ENCODE data around the gene CCDC89. TPM values are rescaled to one million over a fixed set of nuclear protein-coding genes. Genes with fewer than 3 reads are reported as not detected.

Gene CCDC89
- total and polyA plus RNA-seq, 9 donors = 2.8 to 5.9 (median 5.1) TPM

DNA sequence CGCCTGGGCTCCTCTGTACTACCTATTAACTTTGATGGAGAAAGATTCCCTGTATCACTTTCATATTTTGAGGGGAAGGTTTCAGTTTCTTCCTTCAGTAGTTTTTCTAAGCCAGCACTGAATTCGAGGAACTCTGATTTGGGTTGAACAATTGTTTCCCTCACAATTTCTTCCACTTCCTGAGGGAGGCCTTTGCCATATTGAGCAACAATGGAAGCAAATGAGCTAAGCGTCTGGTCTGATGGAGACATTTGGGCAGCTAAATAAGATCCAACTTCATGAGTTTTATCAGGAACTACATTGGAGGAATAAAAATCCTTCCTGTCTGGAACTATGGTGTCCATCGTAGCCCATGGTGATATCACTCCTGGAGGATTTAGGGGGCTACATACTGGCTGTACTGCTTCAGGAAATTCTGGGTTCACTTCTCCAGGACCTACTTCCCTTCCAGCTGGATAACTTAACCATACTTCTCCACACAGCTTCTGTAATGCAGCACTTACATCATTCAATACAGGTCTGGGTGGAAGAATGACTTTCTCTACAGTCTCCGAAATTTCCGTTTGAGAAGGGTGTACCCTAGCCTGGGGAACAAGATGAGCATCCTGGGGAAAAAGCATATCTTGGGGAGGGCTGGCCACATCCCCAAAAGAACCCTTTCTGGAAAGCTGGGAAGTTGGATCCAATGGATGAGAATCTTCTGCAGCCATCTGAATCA, 38.9 kb upstream of the CCDC89 start:
- no peaks in the 10 kb centered on the region for H3K4me1 ChIP-seq (ENCODE audit: insufficient read depth)
- DNase-seq = no peak
- H3K27ac ChIP-seq = no peak overlapping the region
- H3K9me3 ChIP-seq = no peaks in the 10 kb centered on the region
- 77 to 84% (median 78%) methylated on average over 6 of the region's 6 CpGs for WGBS, 3 donors
- intact Hi-C loops (cut with DNase I) = no loop called here
- H3K27me3 ChIP-seq = no peaks in the 10 kb centered on the region
- no peaks in the 10 kb centered on the region for H3K36me3 ChIP-seq
- no peak for TF ChIP-seq EP300 (IDR thresholded peaks at IDR 0.05)
- no peak for TF ChIP-seq POLR2A (IDR thresholded peaks at IDR 0.05)
- TF ChIP-seq, protein P1, sequence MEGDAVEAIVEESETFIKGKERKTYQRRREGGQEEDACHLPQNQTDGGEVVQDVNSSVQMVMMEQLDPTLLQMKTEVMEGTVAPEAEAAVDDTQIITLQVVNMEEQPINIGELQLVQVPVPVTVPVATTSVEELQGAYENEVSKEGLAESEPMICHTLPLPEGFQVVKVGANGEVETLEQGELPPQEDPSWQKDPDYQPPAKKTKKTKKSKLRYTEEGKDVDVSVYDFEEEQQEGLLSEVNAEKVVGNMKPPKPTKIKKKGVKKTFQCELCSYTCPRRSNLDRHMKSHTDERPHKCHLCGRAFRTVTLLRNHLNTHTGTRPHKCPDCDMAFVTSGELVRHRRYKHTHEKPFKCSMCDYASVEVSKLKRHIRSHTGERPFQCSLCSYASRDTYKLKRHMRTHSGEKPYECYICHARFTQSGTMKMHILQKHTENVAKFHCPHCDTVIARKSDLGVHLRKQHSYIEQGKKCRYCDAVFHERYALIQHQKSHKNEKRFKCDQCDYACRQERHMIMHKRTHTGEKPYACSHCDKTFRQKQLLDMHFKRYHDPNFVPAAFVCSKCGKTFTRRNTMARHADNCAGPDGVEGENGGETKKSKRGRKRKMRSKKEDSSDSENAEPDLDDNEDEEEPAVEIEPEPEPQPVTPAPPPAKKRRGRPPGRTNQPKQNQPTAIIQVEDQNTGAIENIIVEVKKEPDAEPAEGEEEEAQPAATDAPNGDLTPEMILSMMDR (IDR thresholded peaks at IDR 0.05) = no peak
- H3K4me3 ChIP-seq = no peak overlapping the region

DNA sequence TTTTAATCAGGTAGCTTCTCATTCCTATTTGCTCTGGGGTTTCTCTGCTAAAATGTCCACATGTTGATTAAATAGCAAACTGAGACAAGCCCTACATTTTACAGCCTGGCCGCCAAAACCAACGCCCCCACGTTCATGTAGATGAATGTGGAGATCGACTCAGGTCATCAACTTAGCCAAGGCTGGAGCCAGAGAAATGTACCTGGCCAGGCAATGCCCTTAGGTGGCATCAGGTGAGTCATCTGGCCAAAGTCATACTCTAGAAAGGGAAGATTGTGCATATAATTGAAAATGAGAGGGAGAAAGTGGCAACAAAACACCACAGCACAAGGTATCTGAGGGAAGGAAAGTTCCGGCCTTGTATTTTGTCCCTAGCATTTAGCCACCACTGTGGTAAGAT, 37.1 kb upstream of the CCDC89 start:
- DNase-seq = no peak
- 85 to 90% (median 90%) methylated on average over 5 of the region's 5 CpGs for WGBS, 3 donors
- intact Hi-C loops (cut with DNase I) = no loop called here
- Histone ChIP-seq H3K36me3 (no peaks in the 10 kb centered on the region), H3K27ac (no peak overlapping the region), H3K9me3 (no peaks in the 10 kb centered on the region), H3K27me3 (no peaks in the 10 kb centered on the region), H3K4me1 (ENCODE audit: insufficient read depth) (no peaks in the 10 kb centered on the region), H3K4me3 (no peak overlapping the region)
- TF ChIP-seq EP300 (IDR thresholded peaks at IDR 0.05) (no peak), POLR2A (IDR thresholded peaks at IDR 0.05) (no peak)

DNA sequence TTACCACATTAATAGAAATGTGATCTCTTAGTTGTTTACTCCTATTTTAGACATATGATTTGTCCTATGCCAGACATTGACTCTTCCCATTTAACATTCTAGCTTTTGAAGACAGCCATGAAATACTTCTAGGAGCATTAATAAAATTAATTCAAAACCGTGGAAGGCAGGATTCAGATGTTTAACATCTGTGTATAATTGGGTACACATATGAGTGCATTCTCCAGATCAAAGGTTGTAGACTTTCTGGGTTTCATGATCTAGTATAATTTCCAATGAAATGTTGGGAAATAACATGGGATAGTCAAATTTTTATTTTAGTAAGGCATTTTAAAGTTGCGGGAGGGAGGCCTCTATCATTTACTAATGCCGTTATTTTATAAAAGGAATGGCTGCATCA, 35.2 kb upstream of the CCDC89 start:
- no peak for DNase-seq
- Histone ChIP-seq H3K27ac (no peak overlapping the region), H3K27me3 (no peaks in the 10 kb centered on the region), H3K36me3 (no peaks in the 10 kb centered on the region), H3K9me3 (no peaks in the 10 kb centered on the region), H3K4me3 (no peak overlapping the region), H3K4me1 (ENCODE audit: insufficient read depth) (no peaks in the 10 kb centered on the region)
- 77 to 96% (median 89%) methylated on average over 3 of the region's 3 CpGs for WGBS, 3 donors
- TF ChIP-seq POLR2A (IDR thresholded peaks at IDR 0.05) (no peak), EP300 (IDR thresholded peaks at IDR 0.05) (no peak)
- TF ChIP-seq, protein P1 (IDR thresholded peaks at IDR 0.05) = no peak
- intact Hi-C loops (cut with DNase I) = no loop called here

DNA sequence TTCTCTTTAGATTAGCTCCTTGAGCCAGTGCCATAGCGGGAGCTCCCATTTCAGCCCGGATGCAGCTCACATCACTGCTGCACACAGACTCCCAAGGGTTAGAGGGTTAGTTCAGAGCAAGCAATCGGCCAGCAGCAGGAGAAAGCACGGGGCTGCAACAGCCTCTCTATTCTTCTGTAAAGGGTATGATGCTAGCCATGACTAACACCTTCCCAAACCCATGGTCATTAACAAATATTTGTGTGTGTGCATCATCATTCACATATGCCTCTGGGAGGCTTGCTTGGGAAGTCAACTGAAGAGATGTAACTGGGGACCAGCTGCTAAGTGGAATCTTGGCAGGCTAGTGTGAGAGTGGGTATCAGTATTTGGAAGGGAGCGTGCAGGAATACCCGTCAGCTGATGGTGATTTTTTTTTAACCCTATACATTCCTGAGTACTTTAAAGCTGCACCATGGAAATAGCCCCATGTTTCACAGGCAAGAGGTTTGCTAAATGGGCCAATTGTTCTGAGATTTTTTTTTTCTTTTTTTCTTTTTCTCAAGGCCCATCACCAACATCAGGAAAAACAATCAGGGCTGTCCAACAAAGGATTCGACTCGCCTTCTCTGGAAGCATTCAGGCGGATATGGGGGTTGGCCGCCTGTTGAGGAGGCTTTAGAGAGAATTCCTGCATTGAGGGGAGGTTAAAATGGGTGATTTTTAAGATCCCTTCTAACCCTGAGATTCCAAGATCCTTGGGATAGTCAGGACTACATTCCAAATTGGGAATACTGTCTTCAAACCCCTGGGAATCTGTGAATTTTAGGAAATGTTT, 33.2 kb upstream of the CCDC89 start:
- DNase-seq = peak in 1 of 5 donors; percentile 20
- H3K4me3 ChIP-seq = no peak overlapping the region
- H3K27me3 ChIP-seq = no peaks in the 10 kb centered on the region
- H3K27ac ChIP-seq = no peak overlapping the region
- H3K9me3 ChIP-seq = no peaks in the 10 kb centered on the region
- intact Hi-C loops (cut with DNase I) = no loop called here
- no peaks in the 10 kb centered on the region for H3K36me3 ChIP-seq
- no peaks in the 10 kb centered on the region for H3K4me1 ChIP-seq (ENCODE audit: insufficient read depth)
- 33 to 45% (median 44%) methylated on average over 10 of the region's 10 CpGs for WGBS, 3 donors
- TF ChIP-seq, protein P1 (IDR thresholded peaks at IDR 0.05) = no peak
- TF ChIP-seq POLR2A (IDR thresholded peaks at IDR 0.05) (no peak), EP300 (IDR thresholded peaks at IDR 0.05) (no peak)

Measured in ovary (tissue), 9 donors.